HCT116 (cell line): ENCODE data around the gene COL15A1.

ENCODE experiments used
- ATF3 ChIP-seq: IDR thresholded peaks from 2 replicates; pipeline ENCODE4 v1.6.1; 2012
- CEBPB ChIP-seq: IDR thresholded peaks from 2 replicates; pipeline ENCODE4 v1.6.1; 2012; ENCODE audit warnings: low read depth
- EZH2 ChIP-seq: fragments of 200-600 bp; sonication (generic); IDR thresholded peaks from 2 replicates; pipeline ENCODE4 v1.6.1; 2017; ENCODE audit warnings: antibody characterized with exemption, mixed run types
- FOSL1 ChIP-seq: IDR thresholded peaks from 2 replicates; pipeline ENCODE4 v1.6.1; 2012; ENCODE audit warnings: low read depth
- ZNF274 ChIP-seq: fragments of 200-500 bp; sonication (Bioruptor generic); IDR thresholded peaks from 2 replicates; pipeline ENCODE4 v1.6.1; 2014; ENCODE audit warnings: mild to moderate bottlenecking, low read depth, low read length, inconsistent platforms
- TF ChIP-seq, protein P1 (sequence below): IDR thresholded peaks from 2 replicates; pipeline ENCODE4 v1.6.1; 2012
- TF ChIP-seq, protein P2 (sequence below), 3 experiments: fragments of 200-600 bp in 1 of 3; sonication (generic) in 1 of 3; IDR thresholded peaks in 2 of 3; conservative IDR thresholded peaks in 1 of 3; 2 replicates each; pipeline ENCODE4 v1.5.1; 2012 to 2017; ENCODE audit warnings: low read depth in 2 of 3, low read length in 2 of 3, antibody characterized with exemption in 1 of 3, borderline replicate concordance in 1 of 3, control low read depth in 1 of 3, mild to moderate bottlenecking in 1 of 3, mixed read lengths in 1 of 3, mixed run types in 1 of 3, moderate library complexity in 1 of 3; ENCODE audit not compliant: insufficient read depth in 1 of 3

- TF ChIP-seq, protein P1, sequence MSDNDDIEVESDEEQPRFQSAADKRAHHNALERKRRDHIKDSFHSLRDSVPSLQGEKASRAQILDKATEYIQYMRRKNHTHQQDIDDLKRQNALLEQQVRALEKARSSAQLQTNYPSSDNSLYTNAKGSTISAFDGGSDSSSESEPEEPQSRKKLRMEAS = no peak
- no peak for TF ChIP-seq ATF3
- no peak for TF ChIP-seq ZNF274
- TF ChIP-seq FOSL1 = no peak
- TF ChIP-seq, protein P2, sequence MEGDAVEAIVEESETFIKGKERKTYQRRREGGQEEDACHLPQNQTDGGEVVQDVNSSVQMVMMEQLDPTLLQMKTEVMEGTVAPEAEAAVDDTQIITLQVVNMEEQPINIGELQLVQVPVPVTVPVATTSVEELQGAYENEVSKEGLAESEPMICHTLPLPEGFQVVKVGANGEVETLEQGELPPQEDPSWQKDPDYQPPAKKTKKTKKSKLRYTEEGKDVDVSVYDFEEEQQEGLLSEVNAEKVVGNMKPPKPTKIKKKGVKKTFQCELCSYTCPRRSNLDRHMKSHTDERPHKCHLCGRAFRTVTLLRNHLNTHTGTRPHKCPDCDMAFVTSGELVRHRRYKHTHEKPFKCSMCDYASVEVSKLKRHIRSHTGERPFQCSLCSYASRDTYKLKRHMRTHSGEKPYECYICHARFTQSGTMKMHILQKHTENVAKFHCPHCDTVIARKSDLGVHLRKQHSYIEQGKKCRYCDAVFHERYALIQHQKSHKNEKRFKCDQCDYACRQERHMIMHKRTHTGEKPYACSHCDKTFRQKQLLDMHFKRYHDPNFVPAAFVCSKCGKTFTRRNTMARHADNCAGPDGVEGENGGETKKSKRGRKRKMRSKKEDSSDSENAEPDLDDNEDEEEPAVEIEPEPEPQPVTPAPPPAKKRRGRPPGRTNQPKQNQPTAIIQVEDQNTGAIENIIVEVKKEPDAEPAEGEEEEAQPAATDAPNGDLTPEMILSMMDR (IDR thresholded peaks at IDR 0.05 in 2 of 3, conservative IDR thresholded peaks at IDR 0.05 in 1 of 3; ENCODE audit: borderline replicate concordance in 1 of 3, insufficient read depth in 1 of 3, low read depth in 2 of 3, low read length in 2 of 3) = no peak
- TF ChIP-seq EZH2 = no peak
- TF ChIP-seq CEBPB = no peak
Observed at GRCh38 chr9:98909935-98910334, 33.8 kb upstream of the COL15A1 start.
